ENCODE results near the gene ETF1. TPM values are rescaled to one million over a fixed set of nuclear protein-coding genes. Genes with fewer than 3 reads are reported as not detected.

Gene ETF1
- total RNA-seq, 2 experiments from 2014 or later, result 65.3 to 72.1 TPM

DNA sequence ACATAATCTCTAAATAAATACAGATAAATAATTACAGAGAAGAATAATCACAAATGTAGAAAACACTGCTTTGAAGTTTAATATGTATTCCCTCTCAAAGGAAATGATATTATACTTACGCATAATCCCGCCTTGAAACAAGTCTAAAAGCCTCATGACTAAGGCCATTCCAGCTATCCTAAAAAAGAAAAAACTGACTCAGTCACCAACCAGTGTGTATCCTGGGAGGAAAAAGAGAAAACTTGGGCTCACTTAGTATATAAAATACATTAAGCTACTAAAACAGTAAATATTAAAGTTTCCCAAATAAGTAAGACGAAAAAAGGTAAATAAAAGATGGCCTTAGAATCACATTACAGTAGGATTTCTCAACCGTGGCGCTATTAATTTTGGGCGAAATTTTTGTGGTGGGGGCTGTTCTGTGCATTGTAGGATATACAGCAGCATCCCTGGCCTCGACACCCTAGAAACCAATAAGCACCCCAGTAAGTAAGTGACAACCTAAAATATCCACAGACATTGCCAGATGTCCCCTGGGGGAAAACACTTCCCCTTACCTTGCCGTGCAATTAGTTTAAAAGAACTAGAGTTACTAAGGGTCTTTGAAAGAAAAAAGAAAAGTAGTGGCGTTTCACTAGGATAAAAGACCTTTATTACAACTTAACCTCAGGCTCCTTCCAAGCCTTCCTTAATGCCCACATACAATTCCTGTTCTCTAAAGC, 31.1 kb upstream of the ETF1 start:
- POLR2A ChIA-PET, result no interaction called here
- peak overlapping the region; percentile 100 for H3K27ac Mint-ChIP-seq
- peak overlapping the region; percentile 98 for H3K4me3 Mint-ChIP-seq
- peaks cover 46% of the 10 kb centered on the region for H3K36me3 Mint-ChIP-seq (ENCODE audit: low read depth)
- CTCF ChIA-PET, result no interaction called here
- peaks cover 40% of the 10 kb centered on the region for H3K4me1 Mint-ChIP-seq
- H3K27me3 Mint-ChIP-seq, result no peaks in the 10 kb centered on the region
- H3K9me3 Mint-ChIP-seq, result no peaks in the 10 kb centered on the region
- DNase-seq, result no peak

DNA sequence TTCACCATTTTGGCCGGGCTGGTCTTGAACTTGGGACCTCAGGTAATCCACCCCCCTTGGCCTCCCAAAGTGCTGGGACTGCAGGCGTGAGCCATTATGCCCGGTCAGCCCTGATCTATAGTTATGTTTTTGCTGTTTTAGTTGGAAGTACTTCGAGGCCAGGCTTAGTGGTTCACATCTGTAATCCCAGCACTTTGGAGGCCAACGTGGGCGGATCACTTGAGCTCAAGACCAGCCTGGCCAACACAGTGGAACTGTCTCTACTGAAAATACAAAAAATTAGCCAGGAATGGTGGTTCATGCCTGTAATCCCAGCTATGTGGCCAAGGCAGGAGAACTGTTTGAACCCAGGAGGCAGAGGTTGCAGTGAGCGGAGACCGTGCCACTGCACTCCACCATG, 30.2 kb upstream of the ETF1 start:
- DNase-seq, result no peak
- POLR2A ChIA-PET, result no interaction called here
- Mint-ChIP-seq H3K36me3 (ENCODE audit: low read depth) (peaks cover 55% of the 10 kb centered on the region), H3K4me3 (peak overlapping the region; percentile 98), H3K27me3 (no peaks in the 10 kb centered on the region), H3K4me1 (peaks cover 45% of the 10 kb centered on the region), H3K9me3 (no peaks in the 10 kb centered on the region), H3K27ac (peak overlapping the region; percentile 71)
- CTCF ChIA-PET, result no interaction called here

DNA sequence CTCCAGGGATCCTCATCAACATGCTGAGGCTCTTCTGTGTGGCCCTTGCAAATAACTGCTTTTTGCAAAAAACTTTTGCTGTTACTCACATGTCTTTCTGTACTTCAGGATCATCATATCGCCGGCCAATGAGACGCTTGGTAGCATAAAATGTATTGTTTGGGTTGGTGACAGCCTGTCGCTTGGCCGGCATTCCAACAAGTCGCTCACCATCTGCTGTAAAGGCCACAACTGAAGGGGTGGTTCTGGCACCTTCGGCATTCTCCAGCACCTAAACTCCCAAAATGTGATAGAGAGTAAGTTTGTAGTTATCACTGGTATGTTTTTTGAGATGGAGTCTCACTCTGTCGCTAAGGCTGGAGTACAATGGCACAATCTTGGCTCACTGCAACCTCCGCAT, 27.8 kb upstream of the ETF1 start:
- H3K27me3 Mint-ChIP-seq, result no peaks in the 10 kb centered on the region
- no peak overlapping the region for H3K4me3 Mint-ChIP-seq
- no peaks in the 10 kb centered on the region for H3K9me3 Mint-ChIP-seq
- peaks cover 54% of the 10 kb centered on the region for H3K4me1 Mint-ChIP-seq
- ChIA-PET CTCF (interaction anchor here (0.6 kb wide), 1 partner anchor 8 kb away, joined by 3 read pairs; no protein-coding TSS in a partner anchor), POLR2A (no interaction called here)
- peaks cover 74% of the 10 kb centered on the region for H3K36me3 Mint-ChIP-seq (ENCODE audit: low read depth)
- peak overlapping the region; percentile 36 for H3K27ac Mint-ChIP-seq
- no peak for DNase-seq

- Mint-ChIP-seq H3K27me3 (no peaks in the 10 kb centered on the region), H3K4me1 (peaks cover 59% of the 10 kb centered on the region), H3K4me3 (no peak overlapping the region), H3K27ac (peak overlapping the region; percentile 36), H3K9me3 (no peaks in the 10 kb centered on the region), H3K36me3 (ENCODE audit: low read depth) (peaks cover 79% of the 10 kb centered on the region)
- ChIA-PET CTCF (interaction anchor here (5.7 kb wide), 1 partner anchor 26 kb away, joined by 20 read pairs; the partner anchor contains the start of gene ETF1), POLR2A (no interaction called here)
- no peak for DNase-seq
These were observed 26.7 kb upstream of the ETF1 start for GRCh38 chr5:138569782-138570181.

DNA sequence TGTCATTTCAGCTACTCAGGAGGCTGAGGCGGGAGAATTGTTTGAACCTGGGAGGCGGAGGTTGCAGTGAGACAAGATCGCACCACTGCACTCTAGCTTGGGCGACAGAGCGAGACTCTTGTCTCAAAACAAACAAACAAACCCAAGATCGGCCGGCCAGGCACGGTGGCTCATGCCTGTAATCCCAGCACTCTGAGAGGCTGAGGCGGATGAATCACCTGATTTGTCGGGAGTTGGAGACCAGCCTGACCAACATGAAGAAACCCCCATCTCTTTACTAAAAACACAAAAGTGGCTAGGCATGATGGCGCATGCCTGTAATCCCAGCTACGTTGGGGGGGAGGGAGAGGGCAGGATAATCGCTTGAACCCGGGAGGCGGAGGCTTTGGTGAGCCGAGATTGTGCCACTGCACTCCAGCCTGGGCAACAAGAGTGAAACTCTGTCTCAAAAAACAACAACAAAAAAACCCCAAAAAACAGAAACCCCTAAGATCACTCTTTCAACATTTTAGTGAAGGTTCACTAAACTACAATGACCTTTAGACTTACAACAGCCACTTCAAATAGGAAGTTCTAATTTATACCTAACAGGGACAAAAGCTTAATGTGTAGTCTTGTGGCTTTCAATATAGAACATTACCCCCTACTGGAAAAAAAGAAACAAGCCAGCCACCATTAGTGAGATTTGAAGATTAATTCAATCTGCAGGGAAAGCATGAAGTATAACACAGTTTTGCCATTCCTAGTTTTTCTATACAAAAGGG, 25.2 kb upstream of the ETF1 start:
- Mint-ChIP-seq H3K4me1 (peaks cover 58% of the 10 kb centered on the region), H3K36me3 (ENCODE audit: low read depth) (peaks cover 77% of the 10 kb centered on the region), H3K4me3 (no peak overlapping the region), H3K9me3 (no peaks in the 10 kb centered on the region), H3K27ac (no peak overlapping the region), H3K27me3 (no peaks in the 10 kb centered on the region)
- POLR2A ChIA-PET, result interaction anchor here (0.6 kb wide), 2 partner anchors 10 to 378 kb away, joined by 3 to 5 read pairs; no protein-coding TSS in a partner anchor
- DNase-seq, result no peak
- CTCF ChIA-PET, result interaction anchor here (0.9 to 5.7 kb wide), 3 partner anchors 11 to 25 kb away, joined by 3 to 20 read pairs (median 7); partner anchors contain the start of gene ETF1

- peaks cover 49% of the 10 kb centered on the region for H3K4me1 Mint-ChIP-seq
- peaks cover 68% of the 10 kb centered on the region for H3K36me3 Mint-ChIP-seq (ENCODE audit: low read depth)
- no peaks in the 10 kb centered on the region for H3K27me3 Mint-ChIP-seq
- no peaks in the 10 kb centered on the region for H3K9me3 Mint-ChIP-seq
- H3K4me3 Mint-ChIP-seq, result no peak overlapping the region
- H3K27ac Mint-ChIP-seq, result peak overlapping the region; percentile 84
- POLR2A ChIA-PET, result interaction anchor here (0.6 kb wide), 2 partner anchors 18 to 175 kb away, joined by 3 to 4 read pairs; no protein-coding TSS in a partner anchor
- CTCF ChIA-PET, result interaction anchor here (0.5 to 5.7 kb wide), 5 partner anchors 8 to 214 kb away, joined by 3 to 20 read pairs (median 7); partner anchors contain the start of genes ETF1, HSPA9 and KDM3B
- DNase-seq, result no peak
These were observed 23.8 kb upstream of the ETF1 start for GRCh38 chr5:138566792-138567191.

DNA sequence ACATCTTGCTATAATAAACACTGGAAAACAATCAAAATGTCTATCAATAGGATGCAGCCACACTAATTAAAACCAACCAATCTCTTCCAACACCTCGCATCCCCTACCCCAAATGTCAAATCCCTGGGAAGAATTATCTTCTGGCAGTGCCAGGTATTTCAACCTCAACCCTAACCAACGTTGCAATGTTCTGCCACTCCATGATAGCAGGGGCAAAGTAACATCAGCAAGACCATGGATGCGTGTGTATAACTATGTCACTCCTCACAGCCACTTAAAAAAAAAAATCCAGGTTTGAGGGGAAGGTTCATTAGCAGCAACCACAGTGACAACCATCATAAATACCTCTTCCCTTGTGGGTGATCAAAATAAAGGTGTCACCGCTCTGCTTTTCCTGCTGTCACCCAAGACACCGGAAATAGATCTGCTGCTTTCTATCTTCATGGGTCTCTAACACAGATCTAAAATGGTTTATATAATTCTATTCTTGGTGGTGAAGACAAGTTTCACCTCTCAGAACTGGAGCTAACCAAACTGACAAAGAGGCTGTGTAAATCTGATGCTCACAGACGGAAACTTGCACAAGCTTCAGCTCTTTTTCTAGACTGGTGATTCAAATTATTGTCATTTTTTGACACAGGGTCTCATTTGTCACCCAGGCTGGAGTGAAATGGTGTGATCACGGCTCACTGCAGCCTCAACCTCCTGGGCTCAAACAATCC, 22.2 kb upstream of the ETF1 start:
- peak overlapping the region; percentile 87 for H3K27ac Mint-ChIP-seq
- POLR2A ChIA-PET, result no interaction called here
- peaks cover 71% of the 10 kb centered on the region for H3K36me3 Mint-ChIP-seq (ENCODE audit: low read depth)
- no peaks in the 10 kb centered on the region for H3K9me3 Mint-ChIP-seq
- no peaks in the 10 kb centered on the region for H3K27me3 Mint-ChIP-seq
- peaks cover 43% of the 10 kb centered on the region for H3K4me1 Mint-ChIP-seq
- CTCF ChIA-PET, result interaction anchor here (1.6 to 5.7 kb wide), 2 partner anchors 10 to 22 kb away, joined by 9 to 20 read pairs; partner anchors contain the start of genes ETF1 and HSPA9
- no peak for DNase-seq
- H3K4me3 Mint-ChIP-seq, result peak overlapping the region; percentile 11

DNA sequence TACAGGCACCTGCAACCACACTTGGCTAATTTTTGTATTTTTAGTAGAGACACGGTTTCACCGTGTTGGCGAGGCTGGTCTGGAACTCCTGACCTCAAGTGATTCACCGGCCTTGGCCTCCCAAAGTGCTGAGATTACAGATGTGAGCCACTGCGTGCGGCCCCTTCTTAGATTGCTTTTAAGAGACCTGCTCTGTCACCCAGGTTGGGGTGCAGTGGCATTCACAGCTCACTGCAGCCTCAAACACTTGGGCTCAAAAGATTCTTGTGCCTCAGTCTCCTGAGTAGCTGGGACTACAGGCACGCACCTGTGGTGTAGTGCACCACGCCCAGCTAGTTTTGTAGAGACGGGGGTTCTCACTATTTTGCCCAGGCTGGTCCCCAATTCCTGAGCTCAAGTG, 21.2 kb upstream of the ETF1 start:
- peaks cover 76% of the 10 kb centered on the region for H3K36me3 Mint-ChIP-seq (ENCODE audit: low read depth)
- H3K4me3 Mint-ChIP-seq, result no peak overlapping the region

DNA sequence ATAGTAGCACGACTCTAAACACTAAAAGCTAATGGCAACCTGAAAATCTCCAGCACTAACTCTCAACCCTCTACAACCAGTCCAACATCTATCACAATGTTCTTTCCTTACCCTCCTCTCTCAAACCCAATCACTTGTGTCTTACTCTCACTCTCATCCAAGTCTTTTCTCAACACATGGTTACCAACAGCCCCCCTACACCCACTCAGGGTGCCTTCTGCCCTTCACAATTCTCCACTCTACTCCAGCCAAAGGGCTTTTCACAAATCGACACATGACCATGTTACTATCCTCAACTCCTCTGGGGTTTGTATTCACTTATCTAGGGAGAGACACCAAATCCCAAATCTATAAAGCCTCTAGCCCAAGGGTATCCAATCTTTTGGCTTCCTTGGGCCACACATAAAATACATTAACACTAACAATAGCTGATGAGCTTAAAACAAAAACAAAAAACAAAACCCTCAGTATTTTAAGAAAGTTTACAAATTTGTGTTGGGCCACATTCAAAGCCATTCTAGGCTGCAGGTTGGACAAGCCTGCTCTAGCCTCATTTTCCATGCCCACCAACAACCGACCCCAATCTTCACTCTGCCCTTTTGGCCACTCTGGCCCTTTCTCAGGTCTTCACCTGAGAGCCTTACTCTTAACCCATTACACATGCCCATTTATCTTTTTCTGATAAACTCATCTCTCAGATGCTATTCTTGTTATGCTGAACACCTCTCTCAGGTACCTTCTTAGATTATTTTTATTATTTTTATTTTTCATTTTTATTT, 20.5 kb upstream of the ETF1 start:
- DNase-seq, result no peak
- H3K27ac Mint-ChIP-seq, result peak overlapping the region; percentile 65
- H3K9me3 Mint-ChIP-seq, result no peaks in the 10 kb centered on the region
- peaks cover 75% of the 10 kb centered on the region for H3K36me3 Mint-ChIP-seq (ENCODE audit: low read depth)
- no peaks in the 10 kb centered on the region for H3K27me3 Mint-ChIP-seq
- H3K4me3 Mint-ChIP-seq, result no peak overlapping the region
- H3K4me1 Mint-ChIP-seq, result peaks cover 36% of the 10 kb centered on the region
- ChIA-PET POLR2A (interaction anchor here (0.7 kb wide), 1 partner anchor 12 kb away, joined by 6 read pairs; the partner anchor contains the start of gene HSPA9), CTCF (interaction anchor here (0.6 to 0.8 kb wide), 2 partner anchors 16 to 21 kb away, joined by 3 to 5 read pairs; partner anchors contain the start of gene ETF1)

More for the DNA sequence above, 21.2 kb upstream of the ETF1 start:
- no peaks in the 10 kb centered on the region for H3K9me3 Mint-ChIP-seq
- POLR2A ChIA-PET, result interaction anchor here (0.7 kb wide), 1 partner anchor 11 kb away, joined by 6 read pairs; the partner anchor contains the start of gene HSPA9
- no peak for DNase-seq
- CTCF ChIA-PET, result interaction anchor here (0.5 to 0.8 kb wide), 3 partner anchors 21 to 1594 kb away, joined by 3 read pairs; partner anchors contain the start of gene ETF1
- no peaks in the 10 kb centered on the region for H3K27me3 Mint-ChIP-seq
- H3K4me1 Mint-ChIP-seq, result peaks cover 43% of the 10 kb centered on the region
- H3K27ac Mint-ChIP-seq, result no peak overlapping the region

GRCh38 chr5:138560971-138561370, 17.9 kb upstream of the ETF1 start:
- Mint-ChIP-seq H3K27me3 (no peaks in the 10 kb centered on the region), H3K4me3 (no peak overlapping the region), H3K27ac (no peak overlapping the region), H3K9me3 (no peaks in the 10 kb centered on the region), H3K36me3 (ENCODE audit: low read depth) (peaks cover 76% of the 10 kb centered on the region), H3K4me1 (peaks cover 20% of the 10 kb centered on the region)
- no peak for DNase-seq
- ChIA-PET CTCF (no interaction called here), POLR2A (no interaction called here)

GRCh38 chr5:138559937-138560336, 16.9 kb upstream of the ETF1 start:
- peaks cover 72% of the 10 kb centered on the region for H3K36me3 Mint-ChIP-seq (ENCODE audit: low read depth)
- H3K27me3 Mint-ChIP-seq, result no peaks in the 10 kb centered on the region
- no peaks in the 10 kb centered on the region for H3K9me3 Mint-ChIP-seq
- H3K27ac Mint-ChIP-seq, result no peak overlapping the region
- POLR2A ChIA-PET, result no interaction called here
- no peak for DNase-seq
- peaks cover 12% of the 10 kb centered on the region for H3K4me1 Mint-ChIP-seq
- CTCF ChIA-PET, result interaction anchor here (0.9 to 1.4 kb wide), 3 partner anchors 9 to 19 kb away, joined by 3 to 4 read pairs (median 3); no protein-coding TSS in a partner anchor
- H3K4me3 Mint-ChIP-seq, result no peak overlapping the region

GRCh38 chr5:138557677-138558076, 14.6 kb upstream of the ETF1 start:
- H3K9me3 Mint-ChIP-seq, result no peaks in the 10 kb centered on the region
- H3K36me3 Mint-ChIP-seq (ENCODE audit: low read depth), result peaks cover 75% of the 10 kb centered on the region
- no peak for DNase-seq
- no peak overlapping the region for H3K4me3 Mint-ChIP-seq
- ChIA-PET CTCF (interaction anchor here (1.1 kb wide), 1 partner anchor 9 kb away, joined by 3 read pairs; no protein-coding TSS in a partner anchor), POLR2A (no interaction called here)
- H3K27me3 Mint-ChIP-seq, result no peaks in the 10 kb centered on the region
- H3K4me1 Mint-ChIP-seq, result peaks cover 3% of the 10 kb centered on the region
- H3K27ac Mint-ChIP-seq, result no peak overlapping the region

All from activated CD4-positive, alpha-beta T cell treated with anti-CD3 and anti-CD28 coated beads, Interleukin-2, amount 10 ng/mL, durations not matched to agents 7 days and 5 days (primary cell).